GM18502 (cell line): ENCODE measurements around the gene ALK.
"Not testable (repeated sequence)": the region's sequence is repeated elsewhere in the genome, so short reads cannot be mapped to it uniquely, and the experiment has no call there.

Experiments
- ATAC-seq: cut with Tn5 transposase; IDR thresholded peaks from one replicate; pipeline ENCODE4 v1.9.1; 2021; ENCODE audit warnings: mild to moderate bottlenecking; ENCODE audit not compliant: unreplicated experiment, poor library complexity

ALK gene

GRCh38 chr2:29247336-29247914 lies 674.0 kb downstream of the ALK start:
- no peak for ATAC-seq

GRCh38 chr2:29246383-29247300 lies 674.7 kb downstream of the ALK start:
- ATAC-seq: no peak

- no peak for ATAC-seq
Measured at GRCh38 chr2:29245742-29246382, 675.5 kb downstream of the ALK start.

GRCh38 chr2:29245035-29245741 lies 676.2 kb downstream of the ALK start:
- ATAC-seq: not testable (repeated sequence)

GRCh38 chr2:29242621-29243375 lies 678.6 kb downstream of the ALK start:
- no peak for ATAC-seq

GRCh38 chr2:29241955-29242565 lies 679.3 kb downstream of the ALK start:
- ATAC-seq: no peak

GRCh38 chr2:29241341-29241740 lies 680.0 kb downstream of the ALK start:
- ATAC-seq: no peak

- ATAC-seq: no peak
Measured at GRCh38 chr2:29240601-29241000, 680.8 kb downstream of the ALK start.

- ATAC-seq: no peak
Measured at GRCh38 chr2:29239209-29239960, 682.0 kb downstream of the ALK start.

GRCh38 chr2:29238497-29238896 lies 682.9 kb downstream of the ALK start:
- no peak for ATAC-seq

- ATAC-seq: no peak
Measured at GRCh38 chr2:29236074-29236473, 685.3 kb downstream of the ALK start.

GRCh38 chr2:29235411-29235810 lies 686.0 kb downstream of the ALK start:
- ATAC-seq: no peak

GRCh38 chr2:29233428-29233827 lies 688.0 kb downstream of the ALK start:
- no peak for ATAC-seq

GRCh38 chr2:29232041-29232440 lies 689.3 kb downstream of the ALK start:
- ATAC-seq: no peak

GRCh38 chr2:29229640-29230039 lies 691.7 kb downstream of the ALK start:
- ATAC-seq: no peak

GRCh38 chr2:29228947-29229346 lies 692.4 kb downstream of the ALK start:
- no peak for ATAC-seq

GRCh38 chr2:29227935-29228675 lies 693.3 kb downstream of the ALK start:
- ATAC-seq: no peak

- ATAC-seq: no peak
Measured at GRCh38 chr2:29226808-29227207, 694.6 kb downstream of the ALK start.
